Fibroblast of pulmonary artery (primary cell): ENCODE data around the gene MYO15A.

Experiments
- DNase-seq: peaks from one replicate; pipeline ENCODE4 v3.0.0-alpha.2; 2010; ENCODE audit warnings: low read depth
- H3K4me3 ChIP-seq: replicated peaks from 2 replicates; pipeline ENCODE4 v1.5.1; 2011; ENCODE audit warnings: low read depth, mild to moderate bottlenecking, control low read depth, low read length, moderate library complexity
- TF ChIP-seq, protein P1 (sequence below): IDR thresholded peaks from 2 replicates; pipeline ENCODE4 v1.5.1; 2011; ENCODE audit warnings: mild to moderate bottlenecking, control low read depth, low read length, inconsistent platforms; ENCODE audit errors: missing control alignments

Gene MYO15A

DNA sequence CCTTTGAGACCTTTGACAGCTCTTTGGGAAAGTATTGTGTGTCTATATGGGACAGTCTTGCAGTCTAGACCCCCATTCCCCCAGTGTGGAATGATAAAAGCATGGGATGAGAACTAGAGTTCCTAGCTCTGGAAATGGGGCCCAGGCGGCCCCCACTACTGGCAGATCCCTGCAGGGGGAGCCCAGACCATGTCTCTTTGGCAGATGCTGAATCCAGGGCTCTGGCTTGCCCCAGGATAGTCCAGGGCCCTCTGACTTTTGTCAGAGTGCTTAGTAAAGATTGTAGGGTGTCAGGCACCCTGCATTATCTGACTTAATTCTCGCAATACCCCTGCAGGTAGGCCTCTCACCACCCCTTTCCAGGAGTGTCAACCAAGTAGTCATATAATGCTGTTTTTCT lies 83.4 kb downstream of the MYO15A start:
- no peak overlapping the region for H3K4me3 ChIP-seq
- TF ChIP-seq, protein P1, sequence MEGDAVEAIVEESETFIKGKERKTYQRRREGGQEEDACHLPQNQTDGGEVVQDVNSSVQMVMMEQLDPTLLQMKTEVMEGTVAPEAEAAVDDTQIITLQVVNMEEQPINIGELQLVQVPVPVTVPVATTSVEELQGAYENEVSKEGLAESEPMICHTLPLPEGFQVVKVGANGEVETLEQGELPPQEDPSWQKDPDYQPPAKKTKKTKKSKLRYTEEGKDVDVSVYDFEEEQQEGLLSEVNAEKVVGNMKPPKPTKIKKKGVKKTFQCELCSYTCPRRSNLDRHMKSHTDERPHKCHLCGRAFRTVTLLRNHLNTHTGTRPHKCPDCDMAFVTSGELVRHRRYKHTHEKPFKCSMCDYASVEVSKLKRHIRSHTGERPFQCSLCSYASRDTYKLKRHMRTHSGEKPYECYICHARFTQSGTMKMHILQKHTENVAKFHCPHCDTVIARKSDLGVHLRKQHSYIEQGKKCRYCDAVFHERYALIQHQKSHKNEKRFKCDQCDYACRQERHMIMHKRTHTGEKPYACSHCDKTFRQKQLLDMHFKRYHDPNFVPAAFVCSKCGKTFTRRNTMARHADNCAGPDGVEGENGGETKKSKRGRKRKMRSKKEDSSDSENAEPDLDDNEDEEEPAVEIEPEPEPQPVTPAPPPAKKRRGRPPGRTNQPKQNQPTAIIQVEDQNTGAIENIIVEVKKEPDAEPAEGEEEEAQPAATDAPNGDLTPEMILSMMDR: peak; percentile 35

GRCh38 chr17:18194394-18194793 lies 85.8 kb downstream of the MYO15A start:
- no peak overlapping the region for H3K4me3 ChIP-seq
- no peak for DNase-seq
- TF ChIP-seq, protein P1: no peak

More for the DNA sequence above, 83.4 kb downstream of the MYO15A start:
- no peak for DNase-seq

DNA sequence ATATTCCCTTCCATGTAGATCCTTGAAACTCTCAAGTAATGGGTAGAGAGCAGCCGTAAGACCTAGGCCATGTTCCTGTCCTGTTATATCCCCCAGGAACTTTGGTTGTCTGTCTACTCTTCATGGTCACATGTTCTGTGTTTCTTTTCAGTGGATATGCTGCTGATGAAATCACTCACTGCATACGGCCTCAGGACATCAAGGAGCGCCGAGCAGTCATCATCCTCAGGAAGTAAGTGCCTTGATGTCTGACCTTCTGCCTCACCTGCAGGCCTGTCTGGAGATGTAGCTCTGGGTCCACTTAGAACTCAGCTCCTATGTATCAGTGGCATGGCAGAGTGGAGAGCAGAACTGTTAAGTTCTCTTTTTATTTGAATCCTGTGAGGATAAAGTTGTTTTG lies 86.2 kb downstream of the MYO15A start:
- TF ChIP-seq, protein P1: no peak
- no peak for DNase-seq
- H3K4me3 ChIP-seq: no peak overlapping the region

GRCh38 chr17:18195246-18195645 lies 86.7 kb downstream of the MYO15A start:
- no peak overlapping the region for H3K4me3 ChIP-seq

GRCh38 chr17:18197535-18198194 lies 89.1 kb downstream of the MYO15A start:
- no peak overlapping the region for H3K4me3 ChIP-seq
- DNase-seq: no peak
- TF ChIP-seq, protein P1: no peak

More at GRCh38 chr17:18195246-18195645, 86.7 kb downstream of the MYO15A start:
- DNase-seq: no peak
- TF ChIP-seq, protein P1: no peak

GRCh38 chr17:18198530-18198929 lies 90.0 kb downstream of the MYO15A start:
- no peak for DNase-seq
- no peak overlapping the region for H3K4me3 ChIP-seq
- TF ChIP-seq, protein P1: no peak

DNA sequence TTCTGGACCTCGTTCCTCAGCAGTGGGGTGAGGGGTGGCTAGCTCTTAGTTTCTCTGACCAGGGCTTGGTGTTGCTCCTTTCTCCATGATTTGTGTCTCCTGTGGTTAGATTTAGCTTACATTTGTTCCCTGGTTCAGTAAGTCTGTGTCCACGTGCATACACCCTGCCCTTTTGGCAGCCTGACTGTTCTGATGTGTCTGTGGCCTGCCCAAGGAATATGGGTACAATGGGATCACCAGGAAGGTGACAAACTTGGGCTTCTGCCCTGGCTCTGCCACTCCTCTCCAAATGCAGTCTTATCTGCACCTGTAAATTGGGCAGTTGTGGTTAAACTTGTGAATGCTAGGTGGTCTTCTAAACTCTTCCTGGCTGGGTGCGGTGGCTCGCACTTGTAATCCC lies 92.6 kb downstream of the MYO15A start:
- no peak for DNase-seq
- TF ChIP-seq, protein P1: no peak
- H3K4me3 ChIP-seq: no peak overlapping the region
